ENCODE results near the gene WDR5. TPM values are rescaled to one million over a fixed set of nuclear protein-coding genes. Genes with fewer than 3 reads are reported as not detected.

WDR5 gene
- total RNA-seq, 1 experiment from 2014 or later: 36.2 TPM

DNA sequence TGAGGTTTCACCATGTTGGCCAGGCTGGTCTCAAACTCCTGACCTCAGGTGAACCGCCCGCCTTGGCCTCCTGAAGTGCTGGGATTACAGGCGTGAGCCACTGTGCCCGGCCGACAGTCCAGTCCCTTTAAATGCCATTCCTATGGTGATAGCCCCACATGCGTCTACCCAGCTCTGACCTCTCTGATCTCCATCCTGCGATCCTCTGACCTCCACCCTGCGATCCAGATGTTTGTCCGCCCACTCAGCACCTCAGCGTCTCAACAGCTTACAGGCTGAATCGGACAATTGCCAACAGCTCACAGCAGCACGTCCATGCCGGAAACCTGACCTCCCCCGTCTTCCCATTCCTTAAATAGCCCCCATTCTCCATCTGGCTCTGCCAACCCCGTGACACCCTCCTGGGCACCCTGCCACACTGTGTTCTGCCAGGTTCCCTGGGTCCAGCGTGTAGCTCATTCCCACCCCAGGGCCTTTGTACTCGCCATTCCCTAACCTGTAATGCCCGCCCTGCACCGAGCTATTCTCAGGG is 72.5 kb downstream of the WDR5 start:
- DNase-seq (ENCODE audit: low read depth): no peak

DNA sequence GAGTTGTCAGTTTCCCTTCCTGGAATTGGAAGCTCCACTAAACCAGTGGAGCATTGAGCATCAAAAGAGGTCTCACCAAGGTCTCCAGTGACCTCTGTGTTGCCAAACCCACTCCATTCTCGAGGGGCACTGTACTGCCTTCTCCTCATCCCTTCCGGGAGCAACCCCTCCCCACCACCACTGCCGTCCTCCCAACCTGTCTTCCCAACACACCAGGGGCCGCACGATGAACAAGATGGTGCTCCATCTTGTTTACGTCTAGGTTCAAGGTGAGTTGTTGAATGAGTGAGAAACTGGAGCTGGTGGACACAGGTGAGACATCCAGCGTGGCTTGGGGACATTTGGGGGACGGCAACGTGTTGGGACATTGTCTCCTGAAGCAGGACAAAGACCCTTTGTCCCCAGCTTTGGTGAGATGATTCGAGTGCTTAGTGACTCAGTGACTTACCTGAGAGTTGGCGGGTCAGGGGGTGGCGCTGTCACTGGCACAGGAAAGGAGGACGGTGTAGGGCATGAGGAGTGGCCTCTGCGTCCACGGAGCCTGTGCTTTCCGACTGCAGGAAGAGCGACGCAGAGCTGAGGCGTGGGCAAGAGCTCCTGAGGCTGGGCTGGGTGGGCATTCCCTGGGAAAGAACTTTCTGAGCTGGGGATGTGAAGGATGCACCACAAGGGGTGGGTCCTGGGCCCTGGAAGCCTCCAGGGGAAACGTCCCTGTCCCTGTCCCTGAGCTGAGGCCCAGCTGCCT is 73.3 kb downstream of the WDR5 start:
- DNase-seq (ENCODE audit: low read depth): no peak

Other genes starting within 250 kb of the WDR5 start
- gene VAV2, start 143.8 kb upstream of the WDR5 start, total RNA-seq (2014; rRNA removed; shearing (Covaris generic)): 8.7 and 17.2 TPM in 2 replicates
- gene BRD3OS, start 110.6 kb upstream of the WDR5 start, total RNA-seq (2014; rRNA removed; shearing (Covaris generic)): 22.7 and 32.3 TPM in 2 replicates
- gene BRD3, start 68.1 kb upstream of the WDR5 start, total RNA-seq (2014; rRNA removed; shearing (Covaris generic)): 4.6 and 5.5 TPM in 2 replicates
- gene RNU6ATAC, start 28.5 kb downstream of the WDR5 start, total RNA-seq (2014; rRNA removed; shearing (Covaris generic)): not detected in 2 replicates
- 12.5 and 22.6 TPM in 2 replicates for gene RXRA, start 190.4 kb downstream of the WDR5 start, total RNA-seq (2014; rRNA removed; shearing (Covaris generic))